HG02852 (cell line): Measurements from ENCODE around the gene SEPSECS.

ENCODE experiments used
- ATAC-seq: cut with Tn5 transposase; IDR thresholded peaks from one replicate; pipeline ENCODE4 v1.9.1; 2021; ENCODE audit warnings: mild to moderate bottlenecking, moderate library complexity; ENCODE audit not compliant: unreplicated experiment

The SEPSECS gene

DNA sequence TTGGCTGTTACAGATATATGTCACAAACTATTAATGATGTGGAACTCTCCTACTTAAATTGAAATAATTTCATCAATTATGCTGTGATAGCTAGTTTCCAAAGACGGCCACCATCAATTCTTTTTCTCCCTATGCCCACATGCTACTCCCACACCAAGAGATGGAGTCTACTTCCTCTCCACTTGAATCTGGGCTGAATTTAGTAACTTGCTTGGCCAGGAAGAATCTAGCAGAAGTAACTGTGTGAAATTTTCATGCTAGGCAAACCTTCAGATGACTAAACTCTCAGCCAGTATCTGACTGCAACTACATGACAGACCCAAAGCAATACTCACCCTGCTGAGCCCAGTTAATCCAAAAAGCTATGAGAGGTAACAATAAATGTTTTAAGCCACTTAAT, 3.2 kb downstream of the SEPSECS start:
- ATAC-seq = no peak

DNA sequence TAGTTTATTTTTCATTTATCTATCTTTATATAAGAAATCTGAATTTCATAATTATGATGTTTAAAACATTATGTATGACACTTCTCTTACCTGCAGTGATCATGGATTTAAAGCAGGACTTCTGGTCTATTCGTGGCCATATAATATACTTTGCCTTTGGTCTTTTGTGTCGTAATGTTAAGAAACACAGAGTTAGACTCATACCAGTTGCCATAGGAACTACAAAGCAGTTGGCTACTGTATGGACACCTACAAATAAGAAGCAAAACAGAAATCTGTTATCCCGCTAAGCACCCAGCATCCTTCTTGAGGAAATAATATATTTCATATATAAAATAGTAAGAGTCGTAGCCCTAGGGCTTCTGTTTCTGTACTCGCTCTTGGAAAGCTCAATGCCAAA, 4.3 kb downstream of the SEPSECS start:
- ATAC-seq = no peak

DNA sequence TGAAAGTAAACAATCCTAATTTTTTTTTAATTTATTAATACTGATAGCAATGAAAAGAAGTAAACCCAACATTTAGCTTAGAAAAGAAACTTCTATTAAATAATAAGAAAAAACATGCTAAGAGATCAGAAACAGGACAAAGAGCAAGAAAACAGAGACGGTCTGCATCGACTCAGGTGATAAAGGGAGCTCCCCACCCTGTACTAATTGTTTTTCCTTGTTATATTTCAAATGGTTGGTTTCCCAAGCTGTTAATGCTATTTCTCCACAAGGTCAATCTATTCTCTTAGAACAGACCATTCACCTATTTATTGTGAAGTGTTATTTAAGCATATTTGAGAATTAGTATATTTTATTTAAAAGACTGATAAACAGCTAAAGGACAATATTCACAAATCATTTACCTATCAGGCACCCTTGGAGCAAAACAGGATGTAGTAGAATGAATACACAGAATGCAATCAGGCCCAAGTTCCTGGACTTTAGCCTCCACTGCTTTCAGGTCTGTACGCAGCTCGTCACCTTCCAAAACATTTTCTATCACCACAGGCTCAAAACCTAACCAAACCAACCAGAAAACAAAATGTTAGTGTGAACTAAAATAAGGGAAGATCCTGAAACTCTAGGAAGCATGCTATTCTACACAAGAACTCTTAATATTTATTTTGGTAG, 5.5 kb downstream of the SEPSECS start:
- ATAC-seq = no peak

DNA sequence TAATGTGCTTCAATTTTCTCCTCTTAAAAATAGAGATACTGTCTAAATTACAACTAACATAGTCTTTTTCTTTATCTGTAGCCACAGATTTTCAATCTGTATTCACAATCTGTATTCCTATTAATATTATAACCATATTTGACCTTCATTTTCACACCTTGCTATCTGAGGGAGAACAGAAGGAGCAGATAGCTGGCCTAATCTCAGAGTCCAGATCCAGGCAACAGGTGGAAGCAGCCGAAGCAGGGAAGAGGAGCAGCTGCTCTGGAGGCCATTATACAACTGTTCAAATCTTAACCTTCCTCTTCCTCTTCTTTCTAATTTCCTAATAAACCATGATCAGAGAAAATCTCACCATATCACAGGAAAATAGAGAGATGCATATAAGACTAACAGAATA, 14.2 kb downstream of the SEPSECS start:
- no peak for ATAC-seq

DNA sequence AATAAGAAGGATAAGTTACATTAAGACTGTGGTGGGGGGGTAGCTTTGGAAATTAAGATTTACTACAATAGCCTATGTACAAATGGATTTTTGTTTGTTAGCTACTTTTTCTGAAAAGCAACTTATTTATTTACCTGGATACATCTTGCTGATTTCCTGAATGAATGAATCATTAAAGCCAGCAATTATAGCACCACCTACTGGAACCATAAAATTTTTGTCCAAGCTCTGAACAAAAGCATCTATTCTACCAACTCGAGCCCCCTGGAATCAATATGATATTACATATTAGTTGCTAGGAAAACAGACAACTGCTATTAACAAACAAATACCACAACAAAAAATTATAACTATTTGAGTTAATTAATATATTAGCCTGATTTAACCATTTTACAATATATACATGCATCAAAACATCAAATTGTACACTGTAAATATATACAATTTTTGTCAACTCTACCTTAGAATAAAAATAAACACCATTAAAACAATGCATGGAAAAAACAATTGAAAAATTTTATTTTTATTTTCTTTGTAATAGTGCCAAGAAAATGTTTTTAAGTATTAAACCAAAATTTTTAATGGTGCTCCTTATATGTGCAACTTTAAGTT, 15.3 kb downstream of the SEPSECS start:
- no peak for ATAC-seq

DNA sequence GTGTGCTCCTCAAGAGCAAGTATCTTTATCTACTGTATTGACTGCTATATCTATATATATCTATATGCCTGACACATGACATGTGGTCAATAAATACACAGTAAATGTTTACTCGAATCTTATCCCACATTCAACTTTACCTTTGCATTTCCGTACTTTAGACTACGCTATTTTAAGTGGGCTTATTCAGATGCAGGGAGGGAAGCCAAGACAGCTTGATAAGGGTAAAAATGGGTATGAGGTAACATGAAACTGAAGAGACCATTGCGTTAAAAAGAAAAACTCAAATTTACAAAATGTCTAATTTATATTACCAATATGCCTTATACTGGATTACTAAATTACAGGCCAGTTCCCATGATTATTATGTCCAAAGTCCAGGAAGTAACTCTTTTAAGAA, 17.8 kb downstream of the SEPSECS start:
- ATAC-seq = no peak

DNA sequence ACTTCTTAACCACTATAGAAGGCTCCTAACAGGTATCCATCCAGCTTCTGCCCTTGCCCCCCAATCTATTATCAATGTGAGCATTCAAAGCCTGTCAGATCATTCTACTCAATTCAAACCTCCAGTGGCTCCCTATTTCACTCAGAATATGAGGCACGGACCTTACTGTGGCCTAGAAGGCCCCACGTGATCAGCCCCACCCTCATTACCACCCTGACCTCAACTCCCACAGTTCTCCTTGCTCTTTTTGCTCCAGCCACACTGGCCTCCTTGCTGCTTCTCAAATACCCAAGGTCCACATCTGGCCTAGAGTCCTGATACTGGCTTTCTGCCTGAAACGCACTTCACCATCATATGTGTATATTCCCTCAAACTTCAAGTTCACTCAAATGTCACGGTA, 18.7 kb downstream of the SEPSECS start:
- no peak for ATAC-seq

DNA sequence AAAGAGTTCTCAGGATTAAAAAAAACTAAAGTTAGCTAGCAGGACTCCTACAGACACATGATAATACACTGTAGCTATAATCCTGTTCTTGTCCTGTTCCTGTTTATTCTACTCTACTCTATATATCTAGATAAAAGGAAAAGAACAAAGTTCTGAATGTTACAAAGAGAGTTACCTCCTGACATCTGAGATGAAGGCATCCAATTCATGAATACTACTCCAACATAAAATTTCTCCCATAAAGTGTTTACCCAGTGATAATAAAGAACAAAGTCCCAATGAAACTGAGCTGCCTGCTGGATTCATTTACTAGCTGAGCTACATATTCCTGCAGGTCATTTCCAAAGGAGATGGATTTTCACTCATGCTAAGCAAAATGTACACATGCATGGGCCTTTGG, 27.1 kb downstream of the SEPSECS start:
- no peak for ATAC-seq

DNA sequence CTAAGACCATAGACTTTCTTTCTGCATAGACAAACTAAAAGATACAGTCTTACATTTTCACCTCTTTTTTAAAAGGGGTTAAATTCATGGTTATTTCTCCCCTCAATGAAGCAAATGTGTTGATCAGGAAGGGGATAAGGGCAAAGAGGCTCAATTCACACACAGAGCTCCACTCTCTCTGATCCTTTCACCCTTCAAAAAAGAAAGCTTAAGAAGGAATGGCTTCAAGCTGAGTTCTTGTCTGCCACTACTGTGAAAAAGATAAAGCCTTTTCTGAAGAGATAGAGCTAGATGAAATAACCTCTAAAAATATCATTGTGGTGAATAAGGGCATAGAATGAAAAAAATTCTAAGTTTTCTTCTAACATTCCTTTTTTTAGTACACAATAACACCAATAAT, 28.3 kb downstream of the SEPSECS start:
- no peak for ATAC-seq

DNA sequence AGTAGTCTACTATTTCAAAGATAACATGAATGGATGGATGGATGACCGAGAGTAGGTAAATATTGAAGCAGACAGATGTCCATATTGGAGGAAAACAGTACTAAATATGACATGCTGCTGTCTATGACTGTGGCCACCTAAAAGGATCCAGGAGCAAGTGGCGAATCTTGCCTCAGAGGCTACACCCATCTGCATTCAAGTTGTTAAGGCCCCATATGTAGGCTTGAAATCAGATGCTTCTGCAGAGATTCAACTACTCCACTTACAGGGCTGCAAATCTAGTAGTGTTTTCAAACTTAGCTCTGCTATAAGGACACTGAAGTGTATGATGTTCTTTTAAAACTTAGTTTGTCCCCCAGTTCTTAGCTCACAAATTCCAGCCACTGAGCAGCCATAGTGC, 28.9 kb downstream of the SEPSECS start:
- no peak for ATAC-seq

DNA sequence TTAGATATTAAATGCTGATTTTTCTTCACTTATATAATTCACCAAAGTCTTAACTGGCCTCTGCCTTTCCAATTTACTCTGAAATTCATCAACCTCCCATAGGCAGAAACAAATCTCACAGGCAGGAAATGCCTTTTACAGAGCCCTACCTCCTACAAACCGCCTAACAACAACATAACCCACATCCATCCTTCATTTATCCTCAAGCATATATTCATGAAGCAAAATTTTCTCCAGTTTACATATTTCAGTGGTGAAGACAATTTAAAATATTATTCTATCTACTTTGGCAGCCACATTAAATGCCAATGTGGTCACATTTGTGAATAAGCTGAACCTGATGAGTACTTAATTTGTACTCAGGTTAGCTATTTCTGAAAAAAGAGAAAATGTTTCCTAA, 30.3 kb downstream of the SEPSECS start:
- no peak for ATAC-seq

DNA sequence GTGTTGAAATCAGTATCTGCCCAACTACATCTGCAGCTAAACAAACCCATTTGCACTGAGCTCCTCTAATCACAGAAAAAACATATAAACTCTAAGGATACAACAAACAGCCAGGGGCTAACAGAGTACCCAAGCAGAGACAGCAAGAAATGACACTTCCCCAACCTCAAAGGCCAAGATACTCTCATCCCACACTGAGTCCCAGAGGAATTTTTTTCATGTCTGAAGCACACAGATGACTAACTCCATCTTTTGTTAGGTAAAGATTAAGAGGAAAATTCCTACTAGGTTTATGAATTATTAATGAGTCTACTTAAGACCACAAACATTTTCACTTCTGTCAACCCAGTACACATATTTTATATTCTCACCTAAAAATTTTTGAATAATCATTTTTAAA, 31.6 kb downstream of the SEPSECS start:
- no peak for ATAC-seq

DNA sequence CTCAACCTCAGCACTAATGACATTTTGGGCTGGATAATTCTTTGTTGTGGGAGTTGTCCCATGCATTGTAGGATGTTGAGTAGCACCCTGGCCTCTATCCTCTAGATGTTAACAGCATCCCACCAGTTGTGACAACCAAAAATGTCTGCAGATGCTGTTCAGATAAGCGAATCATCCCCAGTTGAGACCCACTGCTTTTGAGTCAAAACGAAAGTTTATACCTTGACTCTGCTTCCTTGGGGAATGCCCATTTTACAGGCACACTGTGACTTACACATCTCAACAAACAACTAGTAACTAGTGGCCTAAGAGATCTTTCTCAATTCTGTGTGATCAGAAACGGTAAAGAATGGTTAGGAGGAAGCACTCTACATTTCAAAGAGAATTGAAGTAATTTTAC, 37.0 kb downstream of the SEPSECS start:
- peak; percentile 98 for ATAC-seq

DNA sequence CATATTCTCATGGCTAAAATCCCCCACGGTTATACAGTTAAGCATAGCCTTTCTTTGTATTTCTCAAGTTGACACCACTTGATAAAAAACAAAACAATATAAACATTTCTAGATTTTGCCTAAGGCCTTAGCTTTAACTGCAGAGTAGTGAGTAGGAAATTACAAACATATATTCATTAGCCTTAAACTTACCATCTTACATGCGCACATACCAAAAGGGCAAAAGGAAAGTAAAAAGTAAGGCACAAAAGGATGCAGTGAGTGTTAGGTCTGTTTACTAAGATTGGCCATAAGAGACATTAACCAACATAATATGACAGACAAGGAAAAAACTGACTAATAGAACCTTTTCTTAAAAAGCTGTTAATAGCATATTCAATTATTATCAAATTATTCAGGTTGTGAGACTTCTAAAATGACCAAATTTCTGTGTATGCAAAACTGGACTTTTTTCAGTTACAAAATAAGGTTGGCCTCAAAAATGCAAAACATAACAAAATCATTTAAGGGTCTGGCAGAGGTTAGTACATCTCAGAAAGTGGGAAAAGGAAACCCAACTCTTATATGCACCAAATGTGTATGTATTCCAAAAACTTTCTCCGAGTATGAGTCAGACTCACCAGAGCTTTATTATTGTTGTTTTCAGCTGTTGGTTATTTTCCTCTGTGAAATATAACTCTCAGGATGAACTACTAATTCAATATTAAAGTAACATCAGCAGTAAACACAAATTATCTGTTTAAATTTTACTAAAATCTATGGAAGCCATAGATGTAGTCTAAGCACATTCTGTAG, 39.9 kb downstream of the SEPSECS start:
- no peak for ATAC-seq

DNA sequence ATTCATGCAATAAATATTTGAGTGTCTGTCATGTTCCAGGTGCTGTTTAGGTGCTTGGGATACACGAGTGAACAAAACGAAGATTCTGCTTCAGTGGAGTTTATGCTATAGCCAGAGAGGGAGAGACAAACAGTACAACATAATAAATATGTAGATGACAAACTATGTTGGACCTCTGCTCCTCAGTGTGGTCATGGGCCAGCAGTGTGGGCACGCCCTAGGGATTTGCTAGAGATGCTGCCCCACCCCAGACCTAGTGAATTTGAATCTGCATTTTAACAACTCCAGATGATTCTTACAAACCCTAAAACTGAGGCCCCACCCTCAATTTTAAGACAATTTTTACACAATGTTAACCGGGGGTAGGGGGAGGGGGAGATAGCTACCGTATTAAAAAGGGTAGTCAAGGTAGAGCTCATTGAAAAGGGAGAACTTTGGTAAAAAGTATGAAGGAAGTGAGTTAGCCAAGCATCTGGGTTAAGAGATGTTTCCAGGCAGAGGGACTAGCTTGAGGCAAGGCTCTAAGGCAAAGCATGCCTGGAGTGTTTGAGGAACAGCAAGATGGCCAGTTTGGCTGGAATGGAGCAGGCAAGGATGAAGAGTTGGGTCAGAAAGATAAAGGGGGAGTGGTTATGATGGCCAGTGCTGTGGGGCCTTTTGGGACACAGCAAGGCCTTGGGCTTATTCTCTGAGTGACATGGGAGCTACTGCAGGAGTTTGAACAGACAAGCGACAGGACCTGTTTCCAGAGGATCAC, 42.4 kb downstream of the SEPSECS start:
- no peak for ATAC-seq

DNA sequence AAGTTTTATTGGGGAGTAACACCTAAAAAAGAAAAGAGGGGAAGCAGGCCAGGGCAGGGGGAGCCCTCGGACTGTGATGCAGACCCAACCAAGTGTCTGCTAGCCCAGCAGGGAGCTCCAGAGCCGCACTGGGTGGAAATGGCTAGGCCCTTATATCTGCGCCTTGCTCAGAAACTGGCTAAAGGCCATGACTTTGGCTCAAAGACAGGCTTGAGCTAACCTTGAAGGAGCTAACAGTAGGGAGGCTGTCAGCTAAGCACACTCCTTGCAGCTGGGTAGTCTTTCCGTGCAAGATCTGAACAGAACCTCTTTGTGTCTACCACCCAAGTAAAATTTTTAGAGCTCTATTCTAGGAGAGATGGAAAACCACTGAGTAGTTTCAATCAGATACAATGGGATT, 43.0 kb downstream of the SEPSECS start:
- no peak for ATAC-seq

DNA sequence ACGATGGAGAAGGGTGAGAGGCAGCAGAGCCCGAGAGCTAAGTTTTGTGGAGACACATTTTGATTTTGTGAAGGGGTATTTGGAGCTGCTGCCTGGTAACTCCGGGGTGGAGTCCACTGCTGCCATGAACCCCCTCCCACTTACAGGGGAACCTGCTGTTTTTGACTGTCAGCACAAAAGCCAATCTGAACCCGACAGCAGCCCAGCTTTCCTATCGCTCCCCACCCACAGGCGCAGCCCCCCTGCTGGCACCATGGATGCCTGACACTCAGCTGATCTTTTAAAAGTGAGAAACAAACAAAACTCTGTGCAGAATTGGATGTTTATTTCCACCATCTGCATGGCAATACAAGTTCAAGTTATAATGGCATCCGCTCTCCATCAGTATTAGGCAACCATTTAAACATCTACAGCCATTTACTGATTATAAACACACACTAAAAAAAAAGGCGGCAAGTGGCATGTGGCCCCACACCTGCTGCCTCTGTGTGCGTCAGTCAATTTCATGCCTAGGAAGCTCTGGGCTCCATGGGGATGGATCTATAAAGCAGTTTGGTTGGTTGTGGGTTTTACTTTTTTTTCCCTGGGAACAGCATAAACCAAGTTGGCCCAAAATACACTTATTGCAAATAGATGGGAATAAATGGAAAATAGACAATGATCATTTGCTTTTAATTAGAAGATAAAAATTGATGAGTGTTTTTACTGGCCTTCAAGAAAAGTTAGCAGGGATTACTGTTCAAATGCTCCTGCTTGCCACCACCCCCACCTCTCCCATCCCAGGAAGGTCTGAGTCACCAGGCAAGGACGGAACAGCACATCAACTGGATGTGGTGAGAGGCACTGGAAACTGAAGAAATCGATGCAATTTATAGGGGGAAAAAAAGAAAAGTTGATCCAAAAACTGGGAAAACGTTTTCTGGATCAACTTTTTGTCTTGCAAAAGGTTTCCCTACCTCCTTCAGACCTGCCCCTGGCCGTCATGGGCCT, 46.0 kb downstream of the SEPSECS start:
- ATAC-seq = no peak

DNA sequence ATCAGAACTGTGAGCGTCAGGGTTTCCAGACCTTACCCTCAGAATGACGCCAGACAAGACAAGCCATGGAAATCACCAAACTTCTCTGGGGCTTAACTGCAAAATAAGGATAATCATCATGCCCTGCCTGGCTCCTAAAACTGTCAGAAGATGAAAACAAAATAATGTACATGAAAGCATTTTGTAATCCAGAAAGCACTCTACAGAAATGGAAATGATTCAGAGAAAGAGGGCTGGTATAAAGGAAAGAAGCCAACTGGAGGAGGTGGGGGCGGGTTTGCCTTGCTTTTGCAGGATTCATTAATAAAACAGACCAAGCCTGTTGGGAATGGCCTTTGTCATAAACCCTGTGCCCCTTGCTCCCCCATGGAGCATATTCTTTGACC, 47.3 kb downstream of the SEPSECS start:
- ATAC-seq = no peak

DNA sequence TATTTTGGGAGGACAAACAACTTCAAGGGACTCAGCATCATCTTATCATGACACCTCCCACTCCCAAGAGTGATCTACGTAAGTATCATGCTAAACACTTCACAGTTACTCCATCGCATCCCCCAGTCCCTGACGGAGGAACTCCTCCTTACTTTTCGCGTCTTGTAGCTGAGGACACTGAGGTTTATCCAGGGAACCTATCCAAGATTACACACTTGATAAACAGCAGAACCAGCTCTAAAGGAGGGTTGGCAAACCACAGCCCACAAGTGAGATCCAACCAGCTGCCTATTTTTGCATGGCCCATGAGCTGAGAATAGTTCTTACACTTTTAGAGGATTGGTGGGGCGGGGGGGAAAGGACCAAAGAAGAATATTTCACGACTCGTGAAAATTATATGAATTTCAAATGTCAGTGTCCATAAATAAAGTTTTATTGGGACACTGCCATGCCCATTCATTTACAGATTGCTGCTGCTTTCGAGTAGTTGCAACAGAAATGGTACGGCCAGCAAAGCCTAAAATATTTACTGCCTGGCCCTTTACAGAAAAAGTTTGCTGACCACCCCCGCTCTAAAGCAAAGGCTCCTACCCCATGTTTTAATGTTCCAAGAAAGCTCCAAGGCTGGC, 47.8 kb downstream of the SEPSECS start:
- ATAC-seq = no peak

DNA sequence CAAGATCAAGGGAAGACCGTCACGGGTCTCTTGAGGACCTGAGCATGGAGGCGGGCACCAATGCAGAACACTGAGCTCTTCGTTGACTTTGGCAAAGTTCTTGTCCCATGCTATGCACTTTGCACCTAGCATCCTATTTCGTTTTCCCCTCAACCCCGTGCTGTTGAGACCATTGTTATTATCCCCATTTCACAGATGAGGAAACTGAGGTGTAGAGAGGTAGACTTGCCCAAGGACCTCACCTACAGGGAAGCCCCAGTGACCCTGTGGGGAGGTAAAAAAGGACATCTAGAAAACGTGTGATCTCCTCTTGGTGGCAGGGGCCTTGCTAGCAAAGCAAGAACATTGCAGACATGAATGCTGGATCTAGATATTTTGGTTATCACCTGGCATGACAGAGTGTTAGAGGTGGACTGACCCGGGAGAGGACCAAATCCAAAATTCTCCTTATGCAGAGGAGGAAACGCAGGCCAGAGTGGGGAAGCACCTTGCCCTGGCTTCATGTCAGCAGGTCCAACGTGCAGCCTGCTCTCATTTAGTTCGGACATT, 48.5 kb downstream of the SEPSECS start:
- ATAC-seq = no peak
